ENCODE data around the gene MPP7. TPM values are rescaled to one million over a fixed set of nuclear protein-coding genes. Genes with fewer than 3 reads are reported as not detected.

Gene MPP7
- total RNA-seq, 2 donors from 2014 or later: 10.1 to 16.1 TPM

GRCh38 chr10:28312572-28312971 is 9.7 kb upstream of the MPP7 start:
- Histone ChIP-seq H3K4me1 (replicated peaks) (no peaks in the 10 kb centered on the region), H3K27me3 (replicated peaks; ENCODE audit: insufficient read depth) (no peaks in the 10 kb centered on the region), H3K27ac (no peak overlapping the region), H3K9me3 (no peaks in the 10 kb centered on the region), H3K4me3 (no peak overlapping the region), H3K36me3 (no peaks in the 10 kb centered on the region)
- WGBS: 75% methylated on average over 6 of the region's 6 CpGs
- no peak for DNase-seq (ENCODE audit: low spot score)
- no peak for TF ChIP-seq CTCF (IDR thresholded peaks at IDR 0.05)
- no peak for TF ChIP-seq POLR2AphosphoS5 (IDR thresholded peaks at IDR 0.05)
- no peak for TF ChIP-seq POLR2A (IDR thresholded peaks at IDR 0.05)
- intact Hi-C loops (cut with DNase I): no loop called here

- no peak for DNase-seq (ENCODE audit: low spot score)
- Histone ChIP-seq H3K36me3 (no peaks in the 10 kb centered on the region), H3K9me3 (no peaks in the 10 kb centered on the region), H3K4me3 (no peak overlapping the region), H3K4me1 (replicated peaks) (no peaks in the 10 kb centered on the region), H3K27me3 (replicated peaks; ENCODE audit: insufficient read depth) (no peaks in the 10 kb centered on the region), H3K27ac (no peak overlapping the region)
- WGBS: 68% methylated on average over 3 of the region's 3 CpGs
- TF ChIP-seq POLR2AphosphoS5 (IDR thresholded peaks at IDR 0.05) (no peak), CTCF (IDR thresholded peaks at IDR 0.05) (no peak), POLR2A (IDR thresholded peaks at IDR 0.05) (no peak)
- intact Hi-C loops (cut with DNase I): no loop called here
Observed at GRCh38 chr10:28311104-28311503, 8.2 kb upstream of the MPP7 start.

- WGBS: 81% methylated on average over 4 of the region's 4 CpGs
- no peaks in the 10 kb centered on the region for H3K9me3 ChIP-seq
- H3K27ac ChIP-seq: no peak overlapping the region
- no peaks in the 10 kb centered on the region for H3K36me3 ChIP-seq
- no peaks in the 10 kb centered on the region for H3K27me3 ChIP-seq (replicated peaks; ENCODE audit: insufficient read depth)
- intact Hi-C loops (cut with DNase I): no loop called here
- H3K4me3 ChIP-seq: no peak overlapping the region
- DNase-seq (ENCODE audit: low spot score): no peak
- no peak for TF ChIP-seq POLR2AphosphoS5 (IDR thresholded peaks at IDR 0.05)
- H3K4me1 ChIP-seq (replicated peaks): no peaks in the 10 kb centered on the region
Observed at GRCh38 chr10:28307267-28307666, 4.4 kb upstream of the MPP7 start.

GRCh38 chr10:28305553-28305952 is 2.7 kb upstream of the MPP7 start:
- DNase-seq (ENCODE audit: low spot score): no peak
- 92% methylated on average over 2 of the region's 2 CpGs for WGBS
- TF ChIP-seq POLR2AphosphoS5 (IDR thresholded peaks at IDR 0.05) (no peak), POLR2A (IDR thresholded peaks at IDR 0.05) (no peak), CTCF (IDR thresholded peaks at IDR 0.05) (no peak)
- Histone ChIP-seq H3K27ac (no peak overlapping the region), H3K4me1 (replicated peaks) (no peaks in the 10 kb centered on the region), H3K36me3 (no peaks in the 10 kb centered on the region), H3K9me3 (no peaks in the 10 kb centered on the region), H3K27me3 (replicated peaks; ENCODE audit: insufficient read depth) (no peaks in the 10 kb centered on the region), H3K4me3 (no peak overlapping the region)
- intact Hi-C loops (cut with DNase I): no loop called here

- Histone ChIP-seq H3K27me3 (replicated peaks; ENCODE audit: insufficient read depth) (no peaks in the 10 kb centered on the region), H3K4me1 (replicated peaks) (no peaks in the 10 kb centered on the region), H3K4me3 (no peak overlapping the region), H3K36me3 (no peaks in the 10 kb centered on the region), H3K27ac (no peak overlapping the region), H3K9me3 (no peaks in the 10 kb centered on the region)
- intact Hi-C loops (cut with DNase I): loop anchor here (5.0 kb wide), 1 partner anchor 557 kb away; the partner anchor contains the start of gene MKX
- TF ChIP-seq POLR2AphosphoS5 (IDR thresholded peaks at IDR 0.05): no peak
- no peak for TF ChIP-seq POLR2A (IDR thresholded peaks at IDR 0.05)
- TF ChIP-seq CTCF (IDR thresholded peaks at IDR 0.05): no peak
- 33% methylated on average over 3 of the region's 3 CpGs for WGBS
- no peak for DNase-seq (ENCODE audit: low spot score)
Observed at GRCh38 chr10:28304032-28304571, 1.2 kb upstream of the MPP7 start.

All from prostate gland (tissue), 2 donors.